ENCODE data around the gene OR2F2.

The OR2F2 gene, protein sequence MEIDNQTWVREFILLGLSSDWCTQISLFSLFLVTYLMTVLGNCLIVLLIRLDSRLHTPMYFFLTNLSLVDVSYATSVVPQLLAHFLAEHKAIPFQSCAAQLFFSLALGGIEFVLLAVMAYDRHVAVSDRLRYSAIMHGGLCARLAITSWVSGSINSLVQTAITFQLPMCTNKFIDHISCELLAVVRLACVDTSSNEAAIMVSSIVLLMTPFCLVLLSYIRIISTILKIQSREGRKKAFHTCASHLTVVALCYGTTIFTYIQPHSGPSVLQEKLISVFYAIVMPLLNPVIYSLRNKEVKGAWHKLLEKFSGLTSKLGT

DNA sequence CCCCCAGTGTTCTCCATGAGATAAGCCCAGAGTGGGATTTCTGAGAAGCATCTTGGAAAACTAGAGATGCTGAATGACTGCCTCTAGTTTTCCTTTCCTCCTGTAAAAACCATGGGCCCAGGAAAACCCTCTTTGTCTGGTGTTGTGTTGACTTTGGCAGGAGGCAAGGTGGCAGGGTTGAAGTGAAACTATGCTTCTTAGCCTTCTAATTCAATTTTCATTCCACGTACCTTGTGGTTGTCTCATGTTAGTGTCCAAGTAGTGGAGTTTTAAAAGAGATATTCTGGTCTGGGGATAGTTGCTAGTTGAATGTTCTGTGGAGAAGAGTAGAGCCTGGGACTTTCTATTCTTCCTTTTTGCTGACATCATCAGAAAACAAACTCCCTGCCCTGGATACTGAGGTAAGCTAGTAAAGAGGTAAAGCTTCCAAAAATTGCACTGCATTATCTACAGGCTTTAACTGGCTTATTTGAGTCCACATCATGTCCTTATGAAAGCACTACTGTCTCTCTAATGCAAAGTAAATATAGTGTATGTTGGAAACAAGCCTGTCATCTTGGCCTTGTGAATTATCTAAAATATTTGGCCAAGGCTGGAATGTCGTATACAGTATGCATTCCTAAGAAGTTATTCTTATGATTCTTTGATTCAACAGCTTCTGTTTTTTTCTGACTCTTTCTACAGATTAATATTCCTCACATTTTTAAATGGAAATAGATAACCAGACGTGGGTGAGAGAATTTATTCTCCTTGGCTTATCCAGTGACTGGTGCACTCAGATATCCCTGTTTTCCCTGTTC is at the start of gene OR2F2:
Gene OR2F2 (plus strand): TSS at position 708 of the 800 bp plus-strand sequence. CDS start 0 bp downstream, at position 708.
- DNase-seq (ENCODE audit: low read depth in 2 of 2): no peak

- no peak for DNase-seq (ENCODE audit: low read depth in 2 of 2)
These were observed 49.1 kb upstream of the OR2F2 start for GRCh38 chr7:143885951-143886350.

DNA sequence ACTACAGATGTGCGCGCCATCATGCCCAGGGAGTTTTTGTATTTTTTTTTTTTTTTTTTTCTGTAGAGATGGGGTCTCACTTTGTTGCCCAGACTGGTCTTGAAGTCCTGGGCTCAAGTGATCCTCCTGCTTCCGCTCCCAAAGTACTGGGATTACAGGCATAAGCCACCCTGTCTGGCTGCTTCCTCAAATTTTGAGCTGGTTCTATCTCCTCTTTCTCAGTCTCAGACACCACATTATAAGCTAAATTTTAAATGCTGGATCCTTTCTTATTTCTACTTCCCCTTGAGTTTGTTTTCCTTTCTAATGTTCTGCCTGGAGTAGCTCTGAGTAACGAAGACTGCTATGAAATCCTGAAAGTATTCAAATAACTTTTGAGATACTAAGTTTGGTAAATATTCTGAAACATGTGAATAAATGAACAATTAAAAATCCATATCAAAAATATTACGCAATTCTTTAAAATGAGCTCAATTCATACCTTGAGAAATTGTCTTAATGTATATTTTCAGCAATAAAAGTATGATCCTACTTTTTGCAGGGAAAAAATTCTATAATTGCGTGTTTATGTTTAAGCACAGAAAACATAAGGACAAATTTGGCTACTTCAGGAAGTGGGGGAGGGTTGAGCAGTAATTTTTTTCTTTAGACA is 48.1 kb upstream of the OR2F2 start:
- no peak for DNase-seq (ENCODE audit: low read depth in 2 of 2)

- DNase-seq (ENCODE audit: low read depth in 2 of 2): no peak
These were observed 46.0 kb upstream of the OR2F2 start for GRCh38 chr7:143889068-143889467.

GRCh38 chr7:143890558-143890957 is 44.5 kb upstream of the OR2F2 start:
- DNase-seq (ENCODE audit: low read depth in 2 of 2): no peak

- no peak for DNase-seq (ENCODE audit: low read depth in 2 of 2)
These were observed 43.6 kb upstream of the OR2F2 start for GRCh38 chr7:143891457-143891856.

DNA sequence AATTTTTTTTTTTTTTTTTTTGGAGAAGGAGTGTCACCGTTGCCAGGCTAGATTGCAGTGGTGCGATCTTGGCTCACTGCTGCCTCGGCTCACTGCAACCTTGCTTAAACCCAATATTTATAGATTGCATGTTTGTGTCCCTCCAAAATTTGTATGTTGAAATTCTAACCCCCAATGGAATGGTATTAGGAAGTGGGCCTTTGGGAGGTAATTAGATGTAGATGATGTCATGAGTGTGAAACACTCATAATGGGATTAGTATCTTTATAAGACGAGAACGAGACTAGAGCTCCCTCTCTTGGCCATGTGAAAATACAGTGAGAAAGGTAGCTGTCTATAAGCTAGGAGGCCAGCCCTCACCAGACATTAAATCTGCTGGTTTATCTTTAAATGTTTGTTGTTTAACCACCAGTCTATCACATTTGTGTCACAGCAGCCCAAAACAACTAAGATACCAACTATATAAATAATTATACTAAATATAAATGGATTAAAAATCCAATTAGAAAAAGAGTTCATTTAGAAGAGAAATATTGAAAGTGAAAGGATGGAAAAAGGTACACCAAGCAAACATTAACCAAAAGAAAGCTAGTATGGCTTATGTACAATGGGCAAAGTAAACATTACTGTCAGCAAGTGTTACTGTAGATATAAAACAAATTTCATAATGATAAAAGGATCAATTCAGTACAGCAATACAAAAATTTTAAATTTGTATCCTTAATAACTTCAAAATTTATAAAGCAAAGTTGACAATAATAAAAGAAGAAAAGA is 42.3 kb upstream of the OR2F2 start:
- no peak for DNase-seq (ENCODE audit: low read depth in 2 of 2)

GRCh38 chr7:143896667-143897066 is 38.4 kb upstream of the OR2F2 start:
- no peak for DNase-seq (ENCODE audit: low read depth in 2 of 2)

- no peak for DNase-seq (ENCODE audit: low read depth in 2 of 2)
These were observed 36.2 kb upstream of the OR2F2 start for GRCh38 chr7:143898810-143899209.

GRCh38 chr7:143900230-143900766 is 34.7 kb upstream of the OR2F2 start:
- no peak for DNase-seq (ENCODE audit: low read depth in 2 of 2)

- DNase-seq (ENCODE audit: low read depth in 2 of 2): no peak
These were observed 33.7 kb upstream of the OR2F2 start for GRCh38 chr7:143901332-143901667.

- peak; percentile 84 to 86 for DNase-seq (ENCODE audit: low read depth in 2 of 2)
These were observed 33.2 kb upstream of the OR2F2 start, which contains the start of gene TCAF1 for GRCh38 chr7:143901668-143902331. Gene TCAF1 (minus strand): TSS chr7:143902176. CDS start chr7:143876608, 25,568 bp downstream.

- no peak for DNase-seq (ENCODE audit: low read depth in 2 of 2)
These were observed 32.6 kb upstream of the OR2F2 start for GRCh38 chr7:143902332-143902899.

GRCh38 chr7:143905509-143905908 is 29.5 kb upstream of the OR2F2 start:
- DNase-seq (ENCODE audit: low read depth in 2 of 2): no peak

- no peak for DNase-seq (ENCODE audit: low read depth in 2 of 2)
These were observed 28.9 kb upstream of the OR2F2 start for GRCh38 chr7:143906151-143906550.

DNA sequence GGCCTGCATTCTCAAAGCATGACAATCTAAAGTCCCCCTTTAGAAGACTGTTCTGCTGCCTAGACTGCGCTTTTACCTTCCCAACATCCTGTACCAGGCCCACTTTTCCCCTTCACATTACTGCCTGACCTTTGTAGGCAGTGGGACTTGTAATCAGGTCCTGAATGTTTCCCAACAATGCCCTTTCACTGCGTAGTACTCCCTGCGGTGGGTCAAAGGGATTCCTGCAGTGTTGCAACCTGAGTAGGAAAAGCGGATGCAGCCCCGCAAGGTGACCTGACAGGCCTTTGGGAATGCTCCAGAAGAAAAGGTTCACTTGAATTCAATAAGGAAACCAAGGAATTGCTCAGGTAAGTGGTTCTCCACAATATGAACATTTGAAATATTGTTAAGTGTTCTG is 28.1 kb upstream of the OR2F2 start:
- no peak for DNase-seq (ENCODE audit: low read depth in 2 of 2)

GRCh38 chr7:143908120-143908519 is 26.9 kb upstream of the OR2F2 start:
- no peak for DNase-seq (ENCODE audit: low read depth in 2 of 2)

DNA sequence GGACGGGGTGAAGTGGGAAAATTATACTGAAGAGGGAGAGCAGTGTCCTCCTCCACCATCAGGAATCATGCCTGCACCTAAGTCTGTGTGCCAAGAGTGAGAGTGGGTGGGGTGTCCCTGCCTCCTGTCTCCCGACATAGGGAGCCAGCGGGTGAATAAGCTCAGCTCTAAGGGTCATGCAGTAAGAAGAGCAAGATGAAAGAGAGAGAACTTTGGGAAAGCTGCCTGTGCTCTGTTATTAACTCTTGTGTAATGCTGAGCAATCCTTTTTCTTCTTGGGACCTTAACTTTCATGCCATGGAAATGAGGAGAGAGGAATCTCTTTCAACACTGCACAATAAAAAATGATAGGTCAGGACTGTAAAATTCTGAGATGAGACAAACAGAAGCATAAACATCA is 25.2 kb upstream of the OR2F2 start:
- DNase-seq (ENCODE audit: low read depth in 2 of 2): no peak

- DNase-seq (ENCODE audit: low read depth in 2 of 2): no peak
These were observed 24.4 kb upstream of the OR2F2 start for GRCh38 chr7:143910473-143911248.

Data from stimulated activated CD8-positive, alpha-beta memory T cell treated with anti-CD3 and anti-CD28 coated beads, Interleukin-15, amount 100 ng/mL, for 48 hours (primary cell).